ENCODE measurements around the gene EDA. TPM values are rescaled to one million over a fixed set of nuclear protein-coding genes. Genes with fewer than 3 reads are reported as not detected.
"Not testable (repeated sequence)": the region's sequence is repeated elsewhere in the genome, so short reads cannot be mapped to it uniquely, and the experiment has no call there.

EDA gene
- total RNA-seq, 1 experiment from 2014 or later: 5.6 TPM

DNA sequence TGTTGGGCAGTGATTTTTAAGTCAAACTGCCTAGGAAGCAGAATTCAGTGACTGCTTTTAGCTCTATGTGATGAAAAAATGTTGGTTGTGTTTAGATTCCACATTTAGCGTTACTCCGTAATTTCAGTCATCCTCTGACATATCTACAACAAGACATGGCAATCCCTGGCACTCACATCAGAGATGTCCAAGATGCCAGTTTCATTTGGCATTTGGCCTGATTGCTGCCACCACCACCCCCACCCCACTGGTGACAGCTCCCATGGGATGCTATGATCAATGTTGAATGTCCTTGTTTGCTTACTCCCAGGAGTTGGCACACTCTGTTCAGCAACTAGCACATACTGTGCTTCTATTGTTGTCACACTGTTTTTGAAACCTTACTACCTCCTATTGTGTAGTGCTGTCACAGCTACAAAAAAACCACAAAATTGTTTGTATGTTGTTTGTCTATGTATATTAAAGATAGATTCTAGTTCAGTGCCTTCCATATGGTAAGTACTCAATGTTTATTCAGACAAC lies 332.4 kb downstream of the EDA start:
- no peak for DNase-seq (ENCODE audit: low spot score)

DNA sequence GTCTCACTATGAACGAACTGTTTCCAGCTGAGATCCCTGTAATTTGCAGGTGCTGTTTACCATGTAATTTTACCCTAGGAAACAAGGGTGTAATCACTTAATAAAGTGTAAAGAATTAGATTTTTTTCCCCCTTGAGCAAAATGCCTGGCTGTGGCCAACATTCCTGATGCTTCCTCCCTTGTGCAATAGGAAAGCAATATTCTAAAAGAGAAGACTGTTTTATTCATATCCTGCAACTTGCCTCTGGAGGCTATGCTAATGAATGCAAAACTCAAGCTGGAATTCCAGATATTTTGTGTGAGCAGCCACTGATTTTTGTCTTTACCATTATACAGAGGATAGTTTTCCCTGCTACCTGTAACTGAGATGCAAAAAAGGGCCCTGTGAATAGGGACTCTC lies 335.8 kb downstream of the EDA start:
- DNase-seq (ENCODE audit: low spot score): no peak

DNA sequence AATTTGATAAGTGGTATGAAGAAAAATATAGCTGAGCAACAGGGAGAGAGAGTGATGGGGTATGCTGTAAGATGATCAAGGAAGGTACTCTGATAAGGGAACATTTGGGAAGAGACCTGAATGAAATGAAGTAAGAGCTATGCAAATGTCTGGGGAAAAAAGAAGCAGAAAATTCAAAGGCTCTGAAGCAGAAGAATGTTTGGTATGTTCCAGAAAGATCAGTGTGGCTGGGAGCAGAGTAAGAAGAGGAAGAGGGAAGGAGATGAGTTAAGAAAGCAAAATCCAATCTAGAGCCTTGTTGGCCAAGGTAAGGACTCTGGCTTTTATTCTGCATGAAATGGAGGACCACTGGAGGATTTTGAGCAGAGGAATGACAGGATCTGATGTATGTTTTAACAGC lies 343.8 kb downstream of the EDA start:
- DNase-seq (ENCODE audit: low spot score): no peak

GRCh38 chrX:69961365-69962072 lies 345.6 kb downstream of the EDA start:
- DNase-seq (ENCODE audit: low spot score): no peak

DNA sequence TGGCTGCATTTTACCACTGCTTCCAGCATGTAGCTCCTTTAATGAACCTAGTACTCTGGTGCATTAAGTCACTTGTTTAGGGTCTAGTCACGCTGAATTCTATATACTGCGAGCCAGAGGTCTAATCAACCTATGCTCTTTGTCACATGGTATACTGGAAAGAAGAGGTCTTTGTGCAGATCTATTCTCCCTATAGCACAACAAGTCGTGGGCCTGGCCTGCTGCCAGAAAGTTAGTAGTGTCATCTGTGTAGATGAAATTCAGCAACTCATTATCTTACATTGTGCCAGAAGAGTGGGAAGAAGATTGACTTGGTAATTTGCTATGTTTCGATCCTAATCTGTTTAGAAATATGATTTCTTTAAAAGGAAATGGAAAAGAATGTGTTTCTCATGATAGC lies 353.0 kb downstream of the EDA start:
- DNase-seq (ENCODE audit: low spot score): no peak

GRCh38 chrX:69969460-69969859 lies 353.5 kb downstream of the EDA start:
- no peak for DNase-seq (ENCODE audit: low spot score)

DNA sequence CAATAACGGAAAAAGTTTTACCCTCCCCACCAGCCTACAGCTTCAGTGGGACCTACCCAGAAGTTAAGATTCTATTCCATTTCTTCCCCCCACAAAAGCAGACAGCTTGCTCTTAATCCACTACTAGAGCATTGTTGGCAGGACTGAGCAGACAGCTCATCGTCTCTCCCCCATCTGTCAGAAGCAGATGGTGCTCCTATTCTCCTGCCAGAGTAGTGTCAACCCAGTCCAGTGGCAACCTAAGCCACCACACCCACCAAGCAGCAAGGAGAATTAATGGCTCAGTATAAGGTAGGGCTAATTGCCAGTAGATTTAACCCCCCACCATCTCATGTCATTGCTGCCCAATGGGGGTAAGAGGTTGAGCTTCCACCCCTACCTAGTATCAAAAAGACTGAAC lies 371.8 kb downstream of the EDA start:
- no peak for DNase-seq (ENCODE audit: low spot score)

DNA sequence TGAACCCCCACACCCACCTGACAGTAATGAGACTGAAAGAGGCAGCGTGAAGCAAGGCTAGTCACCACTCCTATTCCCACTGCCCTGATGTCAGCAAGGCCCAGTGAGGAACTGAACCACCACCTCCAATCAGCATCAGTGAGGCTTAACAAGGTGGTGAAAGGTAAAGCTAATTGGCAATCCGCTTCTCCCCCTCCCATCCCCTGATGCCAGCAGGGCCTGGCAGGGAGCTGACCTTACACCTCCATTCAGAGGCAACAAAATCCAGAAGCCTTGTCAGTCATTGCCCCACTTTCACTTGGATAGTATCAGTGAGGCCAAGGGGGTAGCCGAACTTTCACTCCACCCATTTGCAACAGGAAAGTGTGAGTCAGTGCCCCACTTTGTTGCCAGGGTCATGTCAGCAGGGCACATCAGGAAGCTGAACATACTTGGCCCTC lies 373.1 kb downstream of the EDA start:
- DNase-seq (ENCODE audit: low spot score): no peak

- no peak for DNase-seq (ENCODE audit: low spot score)
Measured at GRCh38 chrX:69991685-69992084, 375.8 kb downstream of the EDA start.

GRCh38 chrX:69993494-69993893 lies 377.6 kb downstream of the EDA start:
- no peak for DNase-seq (ENCODE audit: low spot score)

- no peak for DNase-seq (ENCODE audit: low spot score)
Measured at GRCh38 chrX:69995362-69996112, 379.6 kb downstream of the EDA start.

- DNase-seq (ENCODE audit: low spot score): no peak
Measured at GRCh38 chrX:69996113-69996468, 380.2 kb downstream of the EDA start.

DNA sequence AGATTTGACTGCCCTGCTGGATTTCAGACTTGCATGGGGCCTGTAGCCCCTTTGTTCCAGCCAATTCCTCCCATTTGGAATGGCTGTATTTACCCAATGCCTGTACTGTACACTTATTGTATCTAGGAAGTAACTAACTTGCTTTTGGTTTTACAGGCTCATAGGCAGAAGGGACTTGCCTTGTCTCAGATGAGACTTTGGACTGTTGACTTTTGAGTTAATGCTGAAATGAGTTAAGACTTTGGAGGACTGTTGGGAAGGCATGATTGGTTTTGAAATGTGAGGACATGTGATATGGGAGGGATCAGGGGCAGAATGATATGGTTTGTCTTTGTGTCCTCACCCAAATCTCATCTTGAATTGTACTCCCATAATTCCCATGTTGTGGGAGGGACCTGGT lies 382.4 kb downstream of the EDA start:
- DNase-seq (ENCODE audit: low spot score): not testable (repeated sequence)

GRCh38 chrX:70001269-70001668 lies 385.4 kb downstream of the EDA start:
- DNase-seq (ENCODE audit: low spot score): no peak

DNA sequence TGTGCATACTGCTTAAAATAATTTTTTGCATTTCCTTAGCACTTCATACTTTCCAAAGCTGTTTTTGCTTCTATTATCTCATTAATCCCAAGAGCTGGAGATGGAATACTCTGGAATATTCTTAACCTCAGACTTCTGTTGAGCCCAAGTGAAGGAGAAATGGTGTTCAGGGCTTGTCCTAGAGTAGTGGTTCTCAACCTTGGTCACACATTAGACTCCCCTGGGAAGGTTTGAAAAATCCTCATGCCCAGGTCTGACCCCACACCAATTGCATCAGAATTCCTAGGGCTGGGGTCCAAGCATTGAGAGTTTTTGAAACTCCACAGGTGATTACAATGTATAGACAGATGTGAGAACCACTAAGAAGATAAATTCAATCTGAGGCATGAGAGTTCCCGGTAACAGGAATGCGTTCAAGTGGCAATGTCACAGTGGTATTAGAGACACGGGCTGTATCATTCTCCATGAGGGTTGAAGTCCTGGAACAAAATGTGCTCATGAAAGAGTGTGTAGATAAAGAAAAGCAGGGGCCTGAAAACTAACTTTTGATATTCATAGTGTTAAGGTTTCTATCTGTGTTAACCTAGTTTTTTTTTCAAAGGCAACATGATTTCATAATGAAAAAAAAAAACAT lies 385.9 kb downstream of the EDA start:
- no peak for DNase-seq (ENCODE audit: low spot score)

GRCh38 chrX:70007946-70008345 lies 392.0 kb downstream of the EDA start:
- no peak for DNase-seq (ENCODE audit: low spot score)

GRCh38 chrX:70009049-70009448 lies 393.1 kb downstream of the EDA start:
- DNase-seq (ENCODE audit: low spot score): no peak

DNA sequence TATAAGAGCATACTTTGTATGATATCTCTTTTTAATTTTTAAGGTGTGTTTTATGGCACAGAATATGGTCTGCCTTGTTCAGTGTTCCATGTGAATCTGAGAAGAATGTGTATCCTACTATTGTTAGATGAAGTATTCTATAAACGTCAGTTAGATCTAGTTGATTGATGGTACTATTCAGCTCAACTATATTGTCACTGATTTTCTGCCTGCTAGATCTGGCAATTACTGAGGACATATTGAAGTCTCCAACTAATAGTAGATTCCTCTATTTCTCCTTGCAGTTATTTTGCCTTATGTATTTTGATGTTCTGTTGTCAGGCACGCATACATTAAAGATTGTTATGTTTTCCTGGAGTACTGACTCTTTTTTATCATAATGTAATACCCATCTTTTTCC lies 394.1 kb downstream of the EDA start:
- DNase-seq (ENCODE audit: low spot score): no peak

DNA sequence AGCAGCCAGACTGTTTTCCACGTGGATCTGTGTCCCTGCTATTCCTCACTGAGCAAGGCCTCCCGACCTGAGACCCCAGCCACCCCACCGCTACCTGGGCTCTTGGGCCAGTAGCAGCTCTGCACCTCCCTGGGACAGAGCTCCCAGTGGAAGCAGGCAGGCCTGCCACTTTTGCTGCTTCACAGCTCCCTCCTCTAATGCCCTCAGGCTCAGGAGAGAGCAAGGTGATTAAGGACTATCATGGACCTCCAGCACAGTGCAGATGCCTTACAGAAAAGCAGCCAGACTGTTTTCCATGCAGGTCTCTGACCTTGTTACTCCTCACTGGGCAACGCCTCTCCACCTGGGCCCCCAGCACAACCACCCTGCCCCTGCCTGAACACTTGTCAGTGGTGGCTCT lies 396.8 kb downstream of the EDA start:
- DNase-seq (ENCODE audit: low spot score): no peak

- no peak for DNase-seq (ENCODE audit: low spot score)
Measured at GRCh38 chrX:70013466-70014381, 397.8 kb downstream of the EDA start.

DNA sequence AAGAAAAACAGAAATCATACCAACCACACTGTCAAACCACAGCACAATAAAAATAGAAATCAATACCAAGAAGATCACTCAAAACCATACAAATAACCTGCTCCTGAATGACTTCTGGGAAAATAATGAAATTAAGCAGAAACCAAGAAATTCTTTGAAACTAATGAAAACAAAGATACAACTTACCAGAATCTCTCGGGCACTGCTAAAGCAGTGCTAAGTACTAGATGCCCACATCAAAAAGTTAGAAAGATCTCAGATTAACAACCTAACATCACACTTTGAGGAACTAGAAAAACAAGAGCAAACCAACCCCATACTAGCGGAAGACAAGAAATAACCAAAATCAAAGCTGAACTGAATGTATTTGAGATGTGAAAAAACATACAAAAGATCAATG lies 400.6 kb downstream of the EDA start:
- no peak for DNase-seq (ENCODE audit: low spot score)

DNA sequence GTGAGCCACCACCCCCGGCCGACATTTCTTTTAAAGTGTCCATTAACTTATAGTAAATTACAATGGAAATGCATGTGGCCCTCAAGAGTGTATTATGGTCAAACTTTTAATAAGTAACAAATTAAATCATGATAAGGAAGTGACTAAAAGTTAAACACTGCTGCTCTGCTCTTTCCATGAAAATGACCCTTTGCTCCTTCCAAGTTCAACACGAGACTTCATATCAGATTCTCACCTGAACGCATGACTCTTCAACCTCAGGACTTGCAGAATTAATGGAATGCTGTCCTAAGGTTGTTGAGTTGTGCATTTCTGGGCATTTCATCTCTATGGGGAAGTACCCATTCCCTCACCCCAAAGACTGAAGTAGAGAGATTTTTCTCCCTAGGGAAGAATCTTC lies 406.7 kb downstream of the EDA start:
- DNase-seq (ENCODE audit: low spot score): peak; percentile 13

Data from HT-29 (cell line).